OCI-LY3 (cell line): ENCODE measurements around the gene AKAP6.

ENCODE experiments used
- H2AFZ ChIP-seq: fragments of 200-600, 300-600 bp; shearing (Covaris generic); 2 replicates; pipeline ENCODE4 v1.6.0; 2014; ENCODE audit warnings: antibody characterized with exemption, low read depth, low read length
- H3K27ac ChIP-seq: fragments of 200-600, 300-600 bp; sonication (generic); 2 replicates; pipeline ENCODE4 v1.5.1; 2014; ENCODE audit warnings: mild to moderate bottlenecking, low read length, moderate library complexity, mixed read lengths
- H3K27me3 ChIP-seq: fragments of 200-600, 300-600 bp; sonication (generic); 2 replicates; pipeline ENCODE4 v1.6.1; 2014; ENCODE audit warnings: low read depth, low read length, mixed read lengths
- H3K36me3 ChIP-seq: fragments of 200-600, 300-600 bp; sonication (generic); replicated peaks from 2 replicates; pipeline ENCODE3; 2014; ENCODE audit warnings: low read depth, low read length, mixed read lengths
- H3K4me1 ChIP-seq: fragments of 300-600, 200-600 bp; sonication (generic); 2 replicates; pipeline ENCODE4 v1.6.1; 2014; ENCODE audit warnings: low read length, mixed read lengths
- H3K4me2 ChIP-seq: fragments of 200-600, 300-600 bp; sonication (generic); 2 replicates; pipeline ENCODE4 v1.6.1; 2014; ENCODE audit warnings: low read length, mixed read lengths
- H3K4me3 ChIP-seq: fragments of 300-600, 200-600 bp; sonication (generic); 2 replicates; pipeline ENCODE4 v1.5.1; 2014; ENCODE audit warnings: antibody characterized with exemption, mild to moderate bottlenecking, low read length, moderate library complexity
- H3K79me2 ChIP-seq: fragments of 300-600, 200-600 bp; shearing (Covaris generic); 2 replicates; pipeline ENCODE4 v1.6.1; 2014; ENCODE audit warnings: mild to moderate bottlenecking, low read length, mixed read lengths
- H3K9ac ChIP-seq: fragments of 300-600, 200-600 bp; shearing (Covaris generic); 2 replicates; pipeline ENCODE4 v1.6.0; 2014; ENCODE audit warnings: mild to moderate bottlenecking, low read length, moderate library complexity
- H3K9me3 ChIP-seq: fragments of 200-600, 300-600 bp; shearing (Covaris generic); 2 replicates; pipeline ENCODE4 v1.6.1; 2014; ENCODE audit warnings: low read length, mixed read lengths; ENCODE audit not compliant: insufficient read depth
- H4K20me1 ChIP-seq: fragments of 200-600, 300-600 bp; sonication (generic); 2 replicates; pipeline ENCODE4 v1.6.1; 2016; ENCODE audit warnings: low read length, mixed read lengths; ENCODE audit not compliant: insufficient read depth
- EZH2phosphoT487 ChIP-seq: fragments of 200-600 bp; shearing (Covaris generic); IDR thresholded peaks from 2 replicates; pipeline ENCODE4 v1.6.1; 2018; ENCODE audit warnings: antibody characterized with exemption, mixed run types, low read depth
- TF ChIP-seq, protein P1 (sequence below): fragments of 200-600, 300-600 bp; sonication (generic); IDR thresholded peaks from 2 replicates; pipeline ENCODE4 v1.5.1; 2014; ENCODE audit warnings: antibody characterized with exemption, low read length, low read depth

Gene AKAP6

DNA sequence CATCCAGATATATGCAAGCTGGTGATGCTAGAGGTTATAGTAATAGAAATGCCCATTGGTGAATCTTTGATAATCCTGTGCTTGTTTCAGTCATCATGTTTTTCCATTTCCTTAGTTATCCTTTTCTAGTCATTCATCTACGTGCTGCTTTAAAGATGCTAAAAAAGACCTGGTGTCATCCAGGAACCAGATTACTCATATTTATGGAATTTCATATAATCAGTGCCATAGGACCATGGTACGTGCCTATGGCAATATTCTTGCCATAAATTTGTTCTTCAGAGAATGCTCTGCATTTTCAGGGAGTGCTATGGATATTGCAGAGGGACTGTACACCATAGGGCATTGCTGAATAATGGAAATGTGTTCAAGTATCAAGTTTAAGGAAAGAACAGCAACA lies 267.3 kb downstream of the AKAP6 start:
- H3K4me1 ChIP-seq = no peaks in the 10 kb centered on the region
- TF ChIP-seq EZH2phosphoT487 = no peak
- TF ChIP-seq, protein P1, sequence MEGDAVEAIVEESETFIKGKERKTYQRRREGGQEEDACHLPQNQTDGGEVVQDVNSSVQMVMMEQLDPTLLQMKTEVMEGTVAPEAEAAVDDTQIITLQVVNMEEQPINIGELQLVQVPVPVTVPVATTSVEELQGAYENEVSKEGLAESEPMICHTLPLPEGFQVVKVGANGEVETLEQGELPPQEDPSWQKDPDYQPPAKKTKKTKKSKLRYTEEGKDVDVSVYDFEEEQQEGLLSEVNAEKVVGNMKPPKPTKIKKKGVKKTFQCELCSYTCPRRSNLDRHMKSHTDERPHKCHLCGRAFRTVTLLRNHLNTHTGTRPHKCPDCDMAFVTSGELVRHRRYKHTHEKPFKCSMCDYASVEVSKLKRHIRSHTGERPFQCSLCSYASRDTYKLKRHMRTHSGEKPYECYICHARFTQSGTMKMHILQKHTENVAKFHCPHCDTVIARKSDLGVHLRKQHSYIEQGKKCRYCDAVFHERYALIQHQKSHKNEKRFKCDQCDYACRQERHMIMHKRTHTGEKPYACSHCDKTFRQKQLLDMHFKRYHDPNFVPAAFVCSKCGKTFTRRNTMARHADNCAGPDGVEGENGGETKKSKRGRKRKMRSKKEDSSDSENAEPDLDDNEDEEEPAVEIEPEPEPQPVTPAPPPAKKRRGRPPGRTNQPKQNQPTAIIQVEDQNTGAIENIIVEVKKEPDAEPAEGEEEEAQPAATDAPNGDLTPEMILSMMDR = no peak
- H3K36me3 ChIP-seq = no peaks in the 10 kb centered on the region

DNA sequence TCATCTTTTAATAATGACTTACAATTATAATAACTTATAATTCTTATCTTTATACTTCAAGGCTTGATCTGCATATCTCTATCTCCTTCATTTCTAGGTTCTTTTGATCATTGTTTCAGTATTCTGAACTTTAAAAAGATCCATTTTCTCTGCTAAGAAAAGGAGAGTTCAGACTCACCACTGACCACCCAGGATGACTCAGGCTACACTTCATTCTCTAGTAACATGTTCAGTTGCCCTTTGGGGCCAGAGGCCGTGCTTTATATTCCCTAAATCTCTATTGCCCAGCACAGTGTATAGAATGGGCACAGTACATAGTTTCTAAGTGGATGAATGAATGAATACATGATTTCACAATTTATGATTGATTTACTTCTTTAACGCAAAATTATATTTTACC lies 268.7 kb downstream of the AKAP6 start:
- Histone ChIP-seq H3K79me2 (no peaks in the 10 kb centered on the region), H4K20me1 (no peaks in the 10 kb centered on the region), H3K27ac (no peak overlapping the region), H3K27me3 (no peaks in the 10 kb centered on the region), H2AFZ (no peak overlapping the region), H3K4me1 (no peaks in the 10 kb centered on the region), H3K4me3 (no peak overlapping the region), H3K36me3 (no peaks in the 10 kb centered on the region), H3K9me3 (no peaks in the 10 kb centered on the region), H3K4me2 (no peak overlapping the region), H3K9ac (no peak overlapping the region)
- TF ChIP-seq, protein P1 = no peak
- no peak for TF ChIP-seq EZH2phosphoT487

More for the DNA sequence above, 267.3 kb downstream of the AKAP6 start:
- Histone ChIP-seq H3K79me2 (no peaks in the 10 kb centered on the region), H3K27me3 (no peaks in the 10 kb centered on the region), H3K27ac (no peak overlapping the region), H4K20me1 (no peaks in the 10 kb centered on the region), H3K4me2 (no peak overlapping the region), H3K9ac (no peak overlapping the region), H3K9me3 (no peaks in the 10 kb centered on the region), H2AFZ (no peak overlapping the region), H3K4me3 (no peak overlapping the region)

DNA sequence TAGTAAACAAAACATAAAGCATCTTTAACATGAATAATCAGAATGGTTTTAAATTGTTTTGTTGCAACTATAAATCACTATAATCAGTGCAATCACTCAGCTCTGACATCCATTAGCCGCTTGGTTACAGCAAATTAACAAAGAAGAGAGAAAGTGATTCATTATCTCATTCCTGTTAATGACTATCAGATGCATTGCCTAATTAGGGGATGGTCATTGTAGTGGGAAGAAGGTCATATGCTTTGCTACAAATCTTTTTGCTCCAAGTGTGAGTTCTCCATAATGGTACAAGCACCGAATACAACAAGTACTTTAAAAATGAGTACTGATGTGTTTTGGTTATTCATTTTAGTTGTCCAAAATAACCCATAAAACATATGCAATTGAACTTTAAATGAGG lies 272.0 kb downstream of the AKAP6 start:
- Histone ChIP-seq H3K27ac (no peak overlapping the region), H3K27me3 (no peaks in the 10 kb centered on the region), H4K20me1 (no peaks in the 10 kb centered on the region), H3K4me1 (peaks cover under 1% of the 10 kb centered on the region; the same call in 1 of the 2 replicates), H3K9me3 (no peaks in the 10 kb centered on the region), H3K79me2 (no peaks in the 10 kb centered on the region), H3K4me2 (no peak overlapping the region), H2AFZ (no peak overlapping the region), H3K36me3 (no peaks in the 10 kb centered on the region), H3K4me3 (no peak overlapping the region), H3K9ac (no peak overlapping the region)
- TF ChIP-seq EZH2phosphoT487 = no peak
- TF ChIP-seq, protein P1 = no peak

DNA sequence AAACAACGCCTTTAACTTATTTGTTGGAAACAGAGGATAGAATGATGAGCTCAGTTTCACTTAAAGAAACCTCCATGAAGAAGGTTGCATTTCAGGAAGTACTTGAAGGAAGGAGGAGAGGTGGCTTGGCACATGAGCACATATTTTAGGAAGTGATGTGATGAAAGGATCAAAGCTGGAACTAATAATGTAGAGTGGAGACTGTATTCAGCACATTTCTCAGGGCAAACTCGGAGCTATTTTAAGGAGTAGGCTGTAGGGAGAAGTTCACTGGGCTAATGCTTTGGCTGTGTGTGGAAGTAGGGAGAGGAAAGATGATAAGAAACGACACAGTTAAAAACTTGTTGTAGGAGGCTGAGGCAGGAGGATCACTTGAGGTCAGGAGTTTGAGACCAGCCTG lies 272.8 kb downstream of the AKAP6 start:
- no peaks in the 10 kb centered on the region for H3K27me3 ChIP-seq
- no peak overlapping the region for H3K4me3 ChIP-seq
- peaks cover 8% of the 10 kb centered on the region for H3K4me1 ChIP-seq
- no peaks in the 10 kb centered on the region for H3K79me2 ChIP-seq
- H3K9ac ChIP-seq = no peak overlapping the region
- no peak overlapping the region for H3K4me2 ChIP-seq
- H4K20me1 ChIP-seq = no peaks in the 10 kb centered on the region
- no peaks in the 10 kb centered on the region for H3K36me3 ChIP-seq
- TF ChIP-seq, protein P1 = no peak
- no peak for TF ChIP-seq EZH2phosphoT487
- no peaks in the 10 kb centered on the region for H3K9me3 ChIP-seq
- H2AFZ ChIP-seq = peak overlapping the region; percentile 52; the same call in 1 of the 2 replicates
- H3K27ac ChIP-seq = no peak overlapping the region
